ENCODE measurements around the gene AK5. TPM values are rescaled to one million over a fixed set of nuclear protein-coding genes. Genes with fewer than 3 reads are reported as not detected.
"Not testable (repeated sequence)": the region's sequence is repeated elsewhere in the genome, so short reads cannot be mapped to it uniquely, and the experiment has no call there.

AK5 gene
- total and polyA plus RNA-seq, 2 of the 13 experiments (the other 11 are each of a cell fraction or from before 2014, with no cell fraction given) = not detected

DNA sequence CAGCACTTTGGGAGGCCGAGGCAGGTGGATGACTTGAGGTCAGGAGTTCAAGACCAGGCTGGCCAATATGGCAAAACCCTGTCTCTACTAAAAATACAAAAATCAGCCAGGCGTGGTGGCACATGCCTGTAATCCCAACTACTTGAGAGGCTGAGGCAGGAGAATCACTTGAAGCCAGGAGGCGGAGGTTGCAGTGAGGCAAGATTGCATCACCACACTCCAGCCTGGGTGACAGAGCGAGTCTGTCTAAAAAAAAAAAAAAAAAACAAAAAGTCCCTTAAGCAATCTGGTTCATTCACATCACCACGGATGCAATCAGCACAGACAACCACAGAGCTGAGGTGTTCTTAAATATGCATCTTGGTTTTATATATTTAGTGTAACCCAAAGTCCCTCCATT, 30.5 kb downstream of the AK5 start:
- H4K20me1 ChIP-seq (ENCODE audit: insufficient read depth, low read length); H3K27ac ChIP-seq (ENCODE audit: extremely low read length, insufficient read depth, low read length); H3K9me3 ChIP-seq (ENCODE audit: low read length); H3K4me2 ChIP-seq (ENCODE audit: low read depth, low read length); ATAC-seq; DNase-seq (ENCODE audit: low spot score); POLR2A ChIA-PET; H3K9ac ChIP-seq (ENCODE audit: insufficient read depth, low read depth, low read length); BruUV-seq (replicated peaks); FAIRE-seq; in situ Hi-C loops (cut with HindIII; ENCODE audit: extremely low pct_ligation_motif_present, low pct_unique_long_range_greater_than_20kb); H3K79me2 ChIP-seq (ENCODE audit: insufficient read depth, low read length); H3K36me3 ChIP-seq (replicated peaks in 1 of 2; ENCODE audit: control insufficient read depth in 1 of 2, insufficient read depth in 2 of 2, low read length in 2 of 2); H2AFZ ChIP-seq (ENCODE audit: low read length); H3K27me3 ChIP-seq (ENCODE audit: control insufficient read depth in 1 of 2, insufficient read depth in 2 of 2, low read length in 2 of 2); H3K4me3 ChIP-seq (replicated peaks in 1 of 3; ENCODE audit: insufficient read depth in 1 of 3, low read depth in 2 of 3, low read length in 3 of 3); H3K4me1 ChIP-seq (ENCODE audit: insufficient read depth, low read length): not testable (repeated sequence)
- CTCF ChIA-PET (ENCODE audit: low intra/inter-chr PET ratio, low total read pairs) = interaction anchor here (2.0 kb wide), 1 partner anchor 164 kb away, joined by 8 read pairs; no protein-coding TSS in a partner anchor
- intact Hi-C loops (cut with micrococcal nuclease; ENCODE audit: unreplicated experiment) = loop anchor here (2.0 to 10.0 kb wide), 2 partner anchors 98 to 1158 kb away; partner anchors contain the start of gene PIGK
- WGBS (ENCODE audit: low lambda C conversion rate) = 29% methylated on average over 5 of the region's 5 CpGs

DNA sequence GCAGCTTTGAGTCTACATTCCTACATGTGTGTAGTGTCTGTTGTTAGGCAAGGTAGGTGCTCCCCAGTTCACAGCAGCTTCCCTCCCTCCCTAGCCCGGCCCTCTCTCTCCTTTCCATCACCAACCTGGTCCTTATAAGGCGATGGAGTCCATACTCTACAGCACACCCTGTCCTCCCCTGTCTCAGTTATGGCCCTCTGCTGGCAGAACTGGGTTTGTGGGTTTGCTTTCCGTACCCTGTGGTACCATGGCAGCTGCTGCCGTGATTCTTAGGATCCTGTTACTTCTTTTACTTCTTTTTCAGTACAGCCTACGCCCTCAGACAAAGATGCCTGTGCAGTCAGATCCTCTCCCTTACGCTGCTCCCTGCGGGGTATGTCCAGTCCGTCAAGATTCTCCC, 31.7 kb downstream of the AK5 start:
- Histone ChIP-seq H3K4me2 (ENCODE audit: low read depth, low read length) (no peak overlapping the region), H4K20me1 (ENCODE audit: insufficient read depth, low read length) (no peaks in the 10 kb centered on the region), H3K9me3 (ENCODE audit: low read length) (no peaks in the 10 kb centered on the region), H3K36me3 (replicated peaks in 1 of 2; ENCODE audit: control insufficient read depth in 1 of 2, insufficient read depth in 2 of 2, low read length in 2 of 2) (no peaks in the 10 kb centered on the region), H3K4me1 (ENCODE audit: insufficient read depth, low read length) (no peaks in the 10 kb centered on the region), H3K27me3 (ENCODE audit: control insufficient read depth in 1 of 2, insufficient read depth in 2 of 2, low read length in 2 of 2) (no peaks in the 10 kb centered on the region; a peak in 2 of 5 replicates), H3K4me3 (replicated peaks in 1 of 3; ENCODE audit: insufficient read depth in 1 of 3, low read depth in 2 of 3, low read length in 3 of 3) (no peak overlapping the region), H3K27ac (ENCODE audit: extremely low read length, insufficient read depth, low read length) (no peak overlapping the region), H2AFZ (ENCODE audit: low read length) (no peak overlapping the region), H3K79me2 (ENCODE audit: insufficient read depth, low read length) (no peaks in the 10 kb centered on the region), H3K9ac (ENCODE audit: insufficient read depth, low read depth, low read length) (no peak overlapping the region)
- intact Hi-C loops (cut with micrococcal nuclease; ENCODE audit: unreplicated experiment) = loop anchor here (1.0 to 10.0 kb wide), 3 partner anchors 99 to 1159 kb away; partner anchors contain the start of gene PIGK
- DNase-seq (ENCODE audit: low spot score) = peak; percentile 40
- ChIA-PET CTCF (ENCODE audit: low intra/inter-chr PET ratio, low total read pairs) (interaction anchor here (2.0 kb wide), 1 partner anchor 165 kb away, joined by 8 read pairs; no protein-coding TSS in a partner anchor), POLR2A (no interaction called here)
- peak; percentile 54 for FAIRE-seq
- no TSS peak for BruUV-seq (replicated peaks)
- in situ Hi-C loops (cut with HindIII; ENCODE audit: extremely low pct_ligation_motif_present, low pct_unique_long_range_greater_than_20kb) = no loop called here
- ATAC-seq = peak; percentile 100
- TF ChIP-seq SMC3 (IDR thresholded peaks at IDR 0.05; ENCODE audit: low read length) (peak; percentile 58; the same call in 1 of the 2 replicates), SRF (IDR thresholded peaks at IDR 0.05; ENCODE audit: low read depth, low read length) (peak; percentile 75), RNF2 (conservative IDR thresholded peaks at IDR 0.05; ENCODE audit: low read depth) (0 out of 2 replicates have a peak, but pooled peaks have one; percentile 27), SMARCC2 (IDR thresholded peaks at IDR 0.05) (no peak), ZNF644 (CRISPR knock-in tag; IDR thresholded peaks at IDR 0.05; ENCODE audit: low read depth) (0 out of 2 replicates have a peak, but pooled peaks have one; percentile 13), NFIB (CRISPR knock-in tag; IDR thresholded peaks at IDR 0.05; ENCODE audit: borderline replicate concordance) (no peak), STAG1 (CRISPR knock-in tag; IDR thresholded peaks at IDR 0.05) (peak; percentile 45; the same call in 1 of the 2 replicates)
- TF ChIP-seq, protein P1, sequence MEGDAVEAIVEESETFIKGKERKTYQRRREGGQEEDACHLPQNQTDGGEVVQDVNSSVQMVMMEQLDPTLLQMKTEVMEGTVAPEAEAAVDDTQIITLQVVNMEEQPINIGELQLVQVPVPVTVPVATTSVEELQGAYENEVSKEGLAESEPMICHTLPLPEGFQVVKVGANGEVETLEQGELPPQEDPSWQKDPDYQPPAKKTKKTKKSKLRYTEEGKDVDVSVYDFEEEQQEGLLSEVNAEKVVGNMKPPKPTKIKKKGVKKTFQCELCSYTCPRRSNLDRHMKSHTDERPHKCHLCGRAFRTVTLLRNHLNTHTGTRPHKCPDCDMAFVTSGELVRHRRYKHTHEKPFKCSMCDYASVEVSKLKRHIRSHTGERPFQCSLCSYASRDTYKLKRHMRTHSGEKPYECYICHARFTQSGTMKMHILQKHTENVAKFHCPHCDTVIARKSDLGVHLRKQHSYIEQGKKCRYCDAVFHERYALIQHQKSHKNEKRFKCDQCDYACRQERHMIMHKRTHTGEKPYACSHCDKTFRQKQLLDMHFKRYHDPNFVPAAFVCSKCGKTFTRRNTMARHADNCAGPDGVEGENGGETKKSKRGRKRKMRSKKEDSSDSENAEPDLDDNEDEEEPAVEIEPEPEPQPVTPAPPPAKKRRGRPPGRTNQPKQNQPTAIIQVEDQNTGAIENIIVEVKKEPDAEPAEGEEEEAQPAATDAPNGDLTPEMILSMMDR (CRISPR knock-in tag; IDR thresholded peaks at IDR 0.05) = peak; percentile 54
- 9% methylated on average over 8 of the region's 8 CpGs for WGBS (ENCODE audit: low lambda C conversion rate)
